ENCODE measurements around the gene SOX18. TPM values are rescaled to one million over a fixed set of nuclear protein-coding genes. Genes with fewer than 3 reads are reported as not detected.

Gene SOX18
- total and polyA plus RNA-seq, 2 of the 13 experiments (the other 11 are each of a cell fraction or from before 2014, with no cell fraction given) = 1.6 to 1.9 TPM

DNA sequence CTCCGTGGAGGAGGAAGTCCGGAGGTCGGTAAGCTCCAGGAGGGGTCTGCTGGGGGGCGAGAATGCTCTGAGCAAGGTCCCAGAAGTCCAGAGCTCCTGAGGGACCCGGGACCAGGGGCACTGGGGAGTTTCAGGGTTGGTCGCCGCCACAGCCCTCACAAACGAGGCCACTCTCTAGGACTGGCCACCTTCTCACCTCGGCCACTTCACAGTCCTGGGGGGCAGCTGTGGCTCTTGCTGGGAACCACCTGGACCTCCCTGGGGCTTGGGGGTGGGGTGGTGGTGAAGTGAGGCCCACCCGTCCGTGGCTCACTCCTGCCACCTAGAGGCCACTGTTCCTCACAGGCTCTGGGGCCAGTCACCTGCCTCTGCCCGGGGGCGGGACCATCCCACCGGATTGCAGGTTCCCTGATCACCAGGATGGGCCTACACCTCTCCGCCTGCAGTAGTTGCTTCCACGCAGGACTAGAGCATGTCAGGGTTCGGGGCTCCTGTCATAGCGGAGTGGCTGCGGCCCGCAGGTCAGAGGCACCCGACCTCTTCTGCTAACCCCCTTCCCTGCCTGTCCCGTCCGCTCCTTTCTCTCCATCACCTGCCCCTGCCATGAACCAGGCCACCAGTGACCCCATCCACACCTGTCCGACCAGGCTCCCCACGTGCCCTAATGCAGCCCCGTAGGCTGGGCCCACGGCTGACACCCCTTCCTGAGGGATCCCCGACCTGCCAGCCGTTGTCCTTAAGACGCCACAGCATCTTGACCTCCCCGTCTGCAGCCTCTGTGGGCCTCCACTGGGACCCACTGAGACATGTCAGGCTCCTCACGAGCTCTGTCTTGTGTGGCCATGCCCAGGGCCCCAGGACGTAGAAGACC, 8.4 kb upstream of the SOX18 start (continued):
- TF ChIP-seq YEATS2 (CRISPR knock-in tag; IDR thresholded peaks at IDR 0.05; ENCODE audit: borderline replicate concordance) (peak; percentile 26; the same call in 1 of the 2 replicates), TGIF2 (CRISPR knock-in tag; IDR thresholded peaks at IDR 0.05) (0 out of 2 replicates have a peak, but pooled peaks have one; percentile 27), ZSCAN31 (CRISPR knock-in tag; IDR thresholded peaks at IDR 0.05; ENCODE audit: low read depth) (peak; percentile 14; the same call in 1 of the 2 replicates), ZC3H13 (CRISPR knock-in tag; IDR thresholded peaks at IDR 0.05) (peak; percentile 51; the same call in 1 of the 2 replicates), ZFP91 (CRISPR knock-in tag; IDR thresholded peaks at IDR 0.05; ENCODE audit: borderline replicate concordance) (peak; percentile 80), GATA4 (IDR thresholded peaks at IDR 0.05; ENCODE audit: borderline replicate concordance, low read depth) (no peak), MIER2 (CRISPR knock-in tag; IDR thresholded peaks at IDR 0.05) (0 out of 2 replicates have a peak, but pooled peaks have one; percentile 55), SOX6 (IDR thresholded peaks at IDR 0.05) (no peak), SOX6 (CRISPR knock-in tag; IDR thresholded peaks at IDR 0.05) (peak; percentile 53), ZBTB7A (CRISPR knock-in tag; IDR thresholded peaks at IDR 0.05) (peak; percentile 97), SALL2 (CRISPR knock-in tag; IDR thresholded peaks at IDR 0.05) (peak; percentile 99), HCFC1 (IDR thresholded peaks at IDR 0.05; ENCODE audit: low read depth, low read length) (no peak), ELF3 (CRISPR knock-in tag; IDR thresholded peaks at IDR 0.05) (peak; percentile 30; the same call in 1 of the 2 replicates), MEIS2 (CRISPR knock-in tag; IDR thresholded peaks at IDR 0.05) (peak; percentile 64; the same call in 1 of the 2 replicates), HOXD1 (CRISPR knock-in tag; IDR thresholded peaks at IDR 0.05) (peak; percentile 81; the same call in 1 of the 2 replicates), ZKSCAN8 (CRISPR knock-in tag; IDR thresholded peaks at IDR 0.05; ENCODE audit: borderline replicate concordance) (peak; percentile 34; the same call in 1 of the 2 replicates), ZNF556 (CRISPR knock-in tag; IDR thresholded peaks at IDR 0.05; ENCODE audit: borderline replicate concordance) (peak; percentile 72; the same call in 1 of the 2 replicates), PPARG (CRISPR knock-in tag; conservative IDR thresholded peaks at IDR 0.05) (0 out of 2 replicates have a peak, but pooled peaks have one; percentile 21), DPF2 (CRISPR knock-in tag; IDR thresholded peaks at IDR 0.05; ENCODE audit: borderline replicate concordance, low read depth) (no peak; the same call in 1 of the 2 replicates), NFYC (CRISPR knock-in tag; IDR thresholded peaks at IDR 0.05) (no peak; the same call in 1 of the 2 replicates), GTF2F1 (IDR thresholded peaks at IDR 0.05; ENCODE audit: low read length) (no peak), NR1H2 (CRISPR knock-in tag; IDR thresholded peaks at IDR 0.05; ENCODE audit: borderline replicate concordance, low read depth) (0 out of 2 replicates have a peak, but pooled peaks have one; percentile 24)
- TF ChIP-seq, protein P1, sequence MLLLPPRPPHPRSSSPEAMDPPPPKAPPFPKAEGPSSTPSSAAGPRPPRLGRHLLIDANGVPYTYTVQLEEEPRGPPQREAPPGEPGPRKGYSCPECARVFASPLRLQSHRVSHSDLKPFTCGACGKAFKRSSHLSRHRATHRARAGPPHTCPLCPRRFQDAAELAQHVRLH (CRISPR knock-in tag; IDR thresholded peaks at IDR 0.05; ENCODE audit: borderline replicate concordance, low read depth) = peak; percentile 27; the same call in 1 of the 2 replicates
- TF ChIP-seq, protein P2, sequence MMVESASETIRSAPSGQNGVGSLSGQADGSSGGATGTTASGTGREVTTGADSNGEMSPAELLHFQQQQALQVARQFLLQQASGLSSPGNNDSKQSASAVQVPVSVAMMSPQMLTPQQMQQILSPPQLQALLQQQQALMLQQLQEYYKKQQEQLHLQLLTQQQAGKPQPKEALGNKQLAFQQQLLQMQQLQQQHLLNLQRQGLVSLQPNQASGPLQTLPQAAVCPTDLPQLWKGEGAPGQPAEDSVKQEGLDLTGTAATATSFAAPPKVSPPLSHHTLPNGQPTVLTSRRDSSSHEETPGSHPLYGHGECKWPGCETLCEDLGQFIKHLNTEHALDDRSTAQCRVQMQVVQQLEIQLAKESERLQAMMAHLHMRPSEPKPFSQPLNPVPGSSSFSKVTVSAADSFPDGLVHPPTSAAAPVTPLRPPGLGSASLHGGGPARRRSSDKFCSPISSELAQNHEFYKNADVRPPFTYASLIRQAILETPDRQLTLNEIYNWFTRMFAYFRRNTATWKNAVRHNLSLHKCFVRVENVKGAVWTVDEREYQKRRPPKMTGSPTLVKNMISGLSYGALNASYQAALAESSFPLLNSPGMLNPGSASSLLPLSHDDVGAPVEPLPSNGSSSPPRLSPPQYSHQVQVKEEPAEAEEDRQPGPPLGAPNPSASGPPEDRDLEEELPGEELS (CRISPR knock-in tag; IDR thresholded peaks at IDR 0.05) = peak; percentile 65; the same call in 1 of the 2 replicates
- TF ChIP-seq, protein P3, sequence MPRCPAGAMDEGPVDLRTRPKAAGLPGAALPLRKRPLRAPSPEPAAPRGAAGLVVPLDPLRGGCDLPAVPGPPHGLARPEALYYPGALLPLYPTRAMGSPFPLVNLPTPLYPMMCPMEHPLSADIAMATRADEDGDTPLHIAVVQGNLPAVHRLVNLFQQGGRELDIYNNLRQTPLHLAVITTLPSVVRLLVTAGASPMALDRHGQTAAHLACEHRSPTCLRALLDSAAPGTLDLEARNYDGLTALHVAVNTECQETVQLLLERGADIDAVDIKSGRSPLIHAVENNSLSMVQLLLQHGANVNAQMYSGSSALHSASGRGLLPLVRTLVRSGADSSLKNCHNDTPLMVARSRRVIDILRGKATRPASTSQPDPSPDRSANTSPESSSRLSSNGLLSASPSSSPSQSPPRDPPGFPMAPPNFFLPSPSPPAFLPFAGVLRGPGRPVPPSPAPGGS (CRISPR knock-in tag; IDR thresholded peaks at IDR 0.05) = no peak; the same call in 1 of the 2 replicates

Data from HepG2 (cell line).